T1000 (cell line): ENCODE data around the gene NDUFS6.

Experiments
- DNase-seq: peaks from one replicate; lab custom pipeline; 2025; ENCODE audit warnings: mixed read lengths; lab: John Stamatoyannopoulos, UW

NDUFS6 gene

DNA sequence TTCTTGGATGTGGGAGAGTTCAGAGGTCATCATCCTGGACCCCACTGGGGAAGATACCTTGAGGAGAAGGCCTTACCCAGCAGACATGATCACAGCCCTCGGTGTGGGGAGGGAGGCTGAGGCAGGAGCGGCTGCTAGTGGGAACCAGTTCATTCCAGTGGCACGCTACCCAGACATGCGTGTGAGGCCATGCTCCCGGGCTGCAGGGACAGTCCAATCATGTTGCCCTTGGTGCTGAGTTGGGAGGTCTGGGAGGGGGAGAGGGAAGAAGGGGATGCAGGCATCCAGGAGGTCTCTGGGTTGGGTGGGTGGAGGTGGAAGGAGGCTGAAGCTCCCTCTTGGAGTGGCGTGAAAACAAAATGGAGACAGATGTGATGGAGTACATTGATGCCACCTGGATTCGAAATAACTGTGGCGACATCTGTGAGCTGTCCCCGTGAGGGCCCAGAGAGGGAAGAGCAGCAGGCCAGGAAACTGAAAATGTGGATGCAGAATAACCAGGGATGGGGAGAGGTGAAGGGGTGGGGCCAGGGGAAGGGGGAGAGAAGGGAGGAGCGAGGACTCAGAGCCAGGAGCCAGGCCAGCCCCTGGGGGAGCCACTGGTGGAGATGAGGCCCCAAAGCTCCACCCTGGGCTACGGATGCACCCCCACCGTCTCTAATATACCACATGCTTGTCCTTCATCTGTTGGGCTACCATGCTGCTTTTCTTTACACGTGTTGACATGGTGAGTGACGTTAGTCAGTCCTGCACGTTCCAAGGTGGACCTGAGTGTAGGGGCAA is 16.2 kb downstream of the NDUFS6 start:
- no peak for DNase-seq

DNA sequence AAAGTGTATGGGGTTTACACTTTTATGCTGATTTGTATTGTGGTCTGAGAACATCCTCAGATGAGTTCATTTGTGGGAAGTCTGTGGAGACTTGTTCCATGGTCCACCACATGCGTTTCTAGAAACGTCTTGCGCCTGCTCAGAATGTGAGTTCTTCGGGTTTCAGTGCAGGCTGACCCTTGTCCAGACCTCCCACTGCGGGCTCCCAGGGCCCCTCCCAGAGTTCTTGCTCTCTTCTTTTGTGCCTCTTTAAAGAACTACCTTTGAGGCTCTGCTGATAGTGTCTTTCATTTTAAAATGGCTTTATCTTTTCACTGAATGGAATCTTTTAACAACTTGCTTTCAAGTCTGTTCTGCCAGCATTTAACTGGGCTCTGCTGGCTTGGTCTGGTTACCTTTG is 17.6 kb downstream of the NDUFS6 start:
- no peak for DNase-seq

DNA sequence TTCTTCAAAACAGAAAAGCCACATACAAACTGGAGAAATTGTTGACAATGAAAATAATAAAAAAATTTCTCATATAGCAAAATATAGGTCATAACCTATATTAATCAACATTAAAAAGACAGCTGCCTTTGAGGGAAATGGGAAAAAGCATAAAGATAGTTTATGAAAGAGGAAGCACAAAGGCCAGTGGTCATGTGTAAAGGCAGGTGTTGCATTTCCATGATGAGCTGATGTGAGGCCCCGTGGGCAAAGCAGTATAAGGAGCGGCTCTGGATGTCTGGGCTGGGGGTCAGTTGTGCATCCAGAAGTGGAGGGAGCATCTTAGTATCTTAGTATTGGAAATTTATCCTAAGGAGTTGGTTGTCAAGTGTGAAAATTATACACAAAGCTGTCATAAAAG is 18.3 kb downstream of the NDUFS6 start:
- no peak for DNase-seq

DNA sequence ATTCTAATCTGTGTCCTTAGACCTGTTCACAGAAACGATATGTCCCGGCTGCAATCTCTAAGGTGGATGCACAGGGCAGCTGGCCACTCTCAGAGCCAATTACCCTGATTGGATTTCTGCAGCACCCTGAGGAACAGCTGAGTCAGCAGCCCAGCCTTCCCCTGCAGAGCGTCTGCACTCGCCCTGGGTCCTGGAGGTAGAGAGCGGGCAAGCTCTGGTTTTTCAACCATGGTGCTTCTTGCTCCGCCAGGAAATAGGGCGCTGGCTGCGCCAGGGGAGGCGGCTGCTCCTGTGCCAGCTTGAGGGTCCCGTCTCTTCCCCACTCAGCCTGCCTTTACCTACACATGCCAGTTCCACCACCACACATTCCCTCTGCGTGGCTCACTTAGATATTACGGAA is 19.2 kb downstream of the NDUFS6 start:
- no peak for DNase-seq

DNA sequence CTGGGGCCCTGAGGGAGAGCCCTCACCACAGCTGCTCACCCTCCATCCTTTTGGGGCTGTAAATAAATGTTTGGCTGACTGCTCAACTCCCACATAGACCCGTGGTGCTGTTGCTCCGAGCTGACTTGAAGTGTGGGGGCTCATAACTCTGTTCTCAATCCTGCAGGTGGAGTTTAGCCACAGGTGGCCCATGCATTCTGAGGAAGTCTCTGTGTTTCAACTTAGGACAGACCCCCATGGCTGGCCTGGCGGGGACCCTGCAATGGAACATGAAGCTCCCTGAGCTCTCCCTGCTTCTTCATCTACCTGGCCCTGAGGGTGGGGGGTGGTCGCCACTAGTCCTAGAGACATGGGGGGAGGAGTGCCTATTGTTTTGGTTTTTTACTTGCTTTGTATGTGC is 19.7 kb downstream of the NDUFS6 start:
- DNase-seq, result no peak

DNA sequence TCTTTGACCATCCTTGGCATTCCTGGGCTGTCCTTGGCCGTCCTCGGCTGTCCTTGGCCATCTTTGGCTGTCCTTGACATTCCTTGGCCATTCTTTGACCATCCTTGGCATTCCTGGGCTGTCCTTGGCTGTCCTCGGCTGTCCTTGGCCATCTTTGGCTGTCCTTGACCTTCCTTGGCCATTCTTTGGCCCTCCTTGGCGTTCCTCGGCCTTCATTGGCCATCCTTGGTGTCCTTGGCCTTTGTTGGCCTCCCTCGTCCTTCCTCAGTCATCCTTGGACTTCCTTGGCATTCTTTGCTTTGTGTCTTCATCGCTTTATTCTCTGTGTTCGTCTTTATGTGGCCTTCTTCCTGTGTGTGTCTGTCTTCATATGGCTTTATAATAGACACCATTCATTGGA is 20.7 kb downstream of the NDUFS6 start:
- DNase-seq, result no peak

DNA sequence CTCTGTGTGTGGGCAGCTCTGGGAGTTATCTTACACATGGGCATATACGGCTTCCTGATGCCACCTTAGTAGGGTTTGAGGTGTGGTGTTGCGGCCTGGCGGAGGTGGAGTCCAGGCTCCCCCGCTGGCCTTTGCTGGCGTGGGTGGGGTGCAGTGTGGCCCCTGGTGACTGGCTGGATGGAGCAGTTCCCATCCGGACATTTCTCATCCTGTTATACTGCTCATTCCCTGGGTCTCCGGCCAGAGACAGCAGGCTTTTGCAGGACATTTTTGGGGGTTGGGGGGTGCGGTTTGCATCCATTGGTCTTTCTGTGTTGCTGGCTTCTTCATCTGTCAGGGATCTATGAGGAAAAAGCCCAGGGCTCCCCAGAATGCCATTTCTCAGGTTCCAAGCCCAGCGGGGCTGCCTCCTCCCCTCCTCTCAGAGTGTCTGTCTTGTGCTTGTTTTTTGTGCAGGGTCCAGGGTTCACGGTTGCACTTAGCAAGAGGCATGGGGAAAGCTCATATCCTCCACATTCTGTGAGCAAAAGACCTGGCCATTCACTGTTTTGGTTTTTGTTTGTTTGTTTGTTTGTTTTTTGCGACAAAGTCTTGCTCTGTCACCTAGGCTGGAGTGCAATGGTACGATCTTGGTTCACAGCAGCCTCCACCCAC is 22.3 kb downstream of the NDUFS6 start:
- no peak for DNase-seq

DNA sequence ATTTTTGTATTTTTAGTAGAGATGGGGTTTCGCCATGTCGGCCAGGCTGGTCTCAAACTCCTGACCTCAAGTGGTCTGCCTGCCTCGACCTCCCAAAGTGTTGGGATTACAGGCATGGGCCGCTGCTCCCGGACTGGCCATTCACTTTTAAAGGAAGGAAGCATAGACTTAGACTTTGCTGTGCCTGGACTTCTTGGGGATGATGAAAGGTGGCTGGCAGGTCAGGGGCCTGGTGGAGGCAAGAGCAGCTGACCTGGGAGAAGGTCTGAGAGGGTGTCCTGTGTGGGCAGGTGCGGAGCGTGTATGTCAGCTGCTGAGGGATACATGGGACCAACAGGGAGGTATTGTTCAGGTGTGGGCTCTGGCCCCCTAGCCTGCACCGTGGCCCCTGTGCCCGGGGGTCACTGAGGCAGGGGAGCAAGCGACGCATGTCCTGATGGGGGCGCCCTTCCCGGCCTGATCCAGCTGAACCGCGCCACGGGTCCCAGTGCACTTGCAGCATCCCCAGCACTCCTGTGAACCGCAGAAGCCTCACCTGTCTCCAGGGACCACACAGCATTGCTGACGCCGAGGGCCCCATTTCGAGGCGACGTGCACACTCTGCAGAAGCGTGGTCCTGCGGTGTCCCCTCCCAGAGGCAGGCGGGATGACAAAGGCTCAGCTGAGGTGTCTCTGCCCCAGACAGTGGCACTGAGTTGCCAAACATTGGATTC is 23.1 kb downstream of the NDUFS6 start:
- DNase-seq, result no peak

DNA sequence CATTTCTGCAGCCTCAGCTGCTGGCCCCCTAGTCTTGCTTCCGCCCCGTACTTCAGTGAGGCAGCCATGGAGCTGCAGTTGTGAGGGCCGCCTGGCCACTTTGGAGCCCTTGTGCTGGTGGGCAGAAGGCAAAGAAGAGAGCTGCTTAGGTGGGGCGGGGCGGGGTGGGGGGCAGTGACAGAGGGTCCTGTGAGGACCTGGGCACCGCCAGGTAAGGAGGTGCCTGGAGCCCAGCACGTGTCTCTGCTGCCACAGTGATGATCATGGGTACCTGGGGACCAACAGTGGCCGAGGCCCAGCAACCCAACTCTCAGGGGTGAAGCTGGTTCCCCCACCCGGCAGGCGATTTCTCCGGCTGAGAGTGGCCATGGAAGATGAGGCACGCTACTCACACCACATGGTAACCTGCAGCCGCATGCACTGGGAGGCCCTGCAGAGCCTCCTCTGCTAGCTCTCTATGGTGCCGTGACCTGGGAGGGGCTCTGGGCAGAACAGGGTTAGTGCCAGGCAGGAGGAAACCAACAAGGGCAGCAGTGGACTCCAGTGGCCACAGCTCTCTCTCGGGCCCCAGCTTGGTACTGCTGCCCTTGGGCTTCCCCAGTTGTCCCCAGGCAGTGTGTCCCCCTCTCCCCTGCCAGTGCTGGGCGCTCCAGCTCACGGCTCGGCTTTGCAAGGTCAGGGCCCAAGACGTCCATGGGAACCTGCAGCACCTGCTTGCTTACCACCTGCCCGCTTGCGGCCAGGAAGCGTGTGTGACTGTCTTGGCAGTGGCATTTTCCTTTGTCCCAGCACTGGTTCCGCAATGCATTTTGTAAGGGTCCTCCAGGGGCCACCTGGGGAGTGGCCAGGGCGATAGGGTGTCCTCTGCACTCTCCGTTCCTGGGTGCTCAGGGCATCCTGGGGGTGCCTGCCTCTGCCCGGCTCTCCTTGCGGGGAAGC is 24.0 kb downstream of the NDUFS6 start:
- DNase-seq, result no peak

DNA sequence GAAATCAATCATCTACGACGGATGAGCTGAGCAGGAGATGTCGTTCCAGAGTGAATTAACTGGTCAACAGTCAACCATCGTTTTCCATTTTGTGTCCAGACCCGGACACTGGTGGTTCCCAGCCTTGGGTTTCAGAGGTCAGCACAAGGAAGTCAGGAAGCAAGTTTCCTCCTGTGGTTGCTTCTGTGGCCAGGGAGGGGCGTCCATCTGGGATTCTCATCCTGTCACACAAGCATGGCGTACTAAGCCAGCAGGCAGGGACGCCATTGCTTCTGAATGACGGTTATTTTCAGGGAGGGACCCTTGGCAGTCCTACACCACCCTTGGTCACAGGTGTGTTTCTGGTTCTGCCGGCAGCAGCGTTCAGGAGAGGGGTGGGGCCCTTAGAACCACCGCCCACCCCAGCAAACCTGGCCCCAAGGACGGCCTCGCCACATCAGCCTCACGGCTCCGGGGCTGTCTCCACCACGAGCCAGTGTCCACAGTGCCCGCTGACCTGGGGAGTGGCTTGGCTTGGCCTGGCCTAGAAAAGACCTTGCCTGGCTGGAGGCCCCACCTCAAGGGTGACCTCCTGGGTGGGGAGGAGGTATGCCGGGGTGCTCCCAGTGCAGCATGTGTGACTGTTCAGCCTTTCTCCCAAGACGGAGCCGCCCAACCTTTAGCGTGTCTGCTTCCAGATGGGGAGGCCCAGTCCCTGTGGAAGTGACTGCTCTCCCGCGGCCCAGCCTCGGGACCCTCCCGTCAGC is 25.2 kb downstream of the NDUFS6 start:
- no peak for DNase-seq

DNA sequence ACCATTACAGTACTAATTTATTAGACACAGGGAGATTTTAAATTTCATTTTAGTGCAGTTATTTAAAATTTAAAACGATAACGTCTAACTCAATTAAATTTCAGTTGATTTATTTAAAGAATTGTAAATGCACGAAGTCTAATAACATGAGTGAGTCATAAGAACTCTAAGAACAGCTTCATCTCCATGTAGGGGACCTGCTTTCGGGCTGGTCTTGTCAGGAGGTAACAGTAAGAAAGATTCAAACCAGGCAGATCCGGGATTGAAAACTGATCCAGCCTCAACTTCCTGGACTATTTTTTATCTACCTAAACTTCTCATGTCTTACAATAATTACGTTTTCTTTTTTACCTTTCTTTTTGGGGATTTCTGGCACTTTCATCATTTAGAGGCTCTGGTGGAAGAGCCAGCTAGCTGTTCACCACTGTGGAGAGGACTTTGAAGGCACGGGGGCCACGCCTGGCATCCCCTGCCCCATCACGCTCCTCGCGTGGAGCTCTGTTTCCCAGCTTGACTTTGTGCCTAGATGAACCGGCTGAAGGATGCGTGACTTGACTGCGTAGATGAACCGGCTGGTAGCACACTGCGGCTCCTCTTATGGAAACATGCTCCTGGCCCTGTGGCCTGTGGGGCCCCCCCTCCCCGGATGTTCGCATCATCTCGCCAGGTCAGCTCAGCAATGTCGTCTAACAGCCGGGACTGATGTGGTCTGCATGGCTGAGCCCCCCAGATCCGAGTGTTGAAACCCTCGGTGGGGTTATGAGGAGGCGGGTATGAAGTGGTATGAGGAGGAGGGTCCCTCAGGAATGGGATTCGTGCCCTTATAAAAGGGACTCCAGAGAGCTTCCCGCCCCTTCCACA is 26.0 kb downstream of the NDUFS6 start:
- no peak for DNase-seq

DNA sequence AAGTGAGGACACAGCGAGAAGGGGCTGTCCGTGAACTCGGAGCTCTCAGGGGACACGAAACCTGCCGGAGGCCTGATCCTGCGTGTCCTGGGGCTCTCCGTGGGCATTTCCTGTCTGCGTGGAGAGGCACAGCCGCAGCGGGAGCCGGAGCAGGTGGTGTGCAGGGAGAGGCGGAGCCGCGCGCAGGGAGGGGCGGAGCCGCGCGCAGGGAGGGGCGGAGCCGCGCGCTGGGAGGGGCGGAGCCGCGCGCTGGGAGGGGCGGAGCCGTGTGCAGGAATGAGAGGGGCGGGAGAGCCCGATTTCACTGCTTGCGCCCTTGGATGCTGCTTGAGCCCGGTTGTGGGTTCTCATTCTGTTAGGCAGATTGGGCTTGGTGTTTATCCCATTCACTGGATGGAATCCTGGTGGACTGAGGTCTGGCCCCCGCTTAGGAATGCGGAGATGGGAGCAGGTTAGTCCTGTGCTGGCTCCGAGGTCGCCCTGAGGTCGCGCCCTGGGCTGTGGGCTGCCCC is 26.7 kb downstream of the NDUFS6 start:
- DNase-seq, result no peak

DNA sequence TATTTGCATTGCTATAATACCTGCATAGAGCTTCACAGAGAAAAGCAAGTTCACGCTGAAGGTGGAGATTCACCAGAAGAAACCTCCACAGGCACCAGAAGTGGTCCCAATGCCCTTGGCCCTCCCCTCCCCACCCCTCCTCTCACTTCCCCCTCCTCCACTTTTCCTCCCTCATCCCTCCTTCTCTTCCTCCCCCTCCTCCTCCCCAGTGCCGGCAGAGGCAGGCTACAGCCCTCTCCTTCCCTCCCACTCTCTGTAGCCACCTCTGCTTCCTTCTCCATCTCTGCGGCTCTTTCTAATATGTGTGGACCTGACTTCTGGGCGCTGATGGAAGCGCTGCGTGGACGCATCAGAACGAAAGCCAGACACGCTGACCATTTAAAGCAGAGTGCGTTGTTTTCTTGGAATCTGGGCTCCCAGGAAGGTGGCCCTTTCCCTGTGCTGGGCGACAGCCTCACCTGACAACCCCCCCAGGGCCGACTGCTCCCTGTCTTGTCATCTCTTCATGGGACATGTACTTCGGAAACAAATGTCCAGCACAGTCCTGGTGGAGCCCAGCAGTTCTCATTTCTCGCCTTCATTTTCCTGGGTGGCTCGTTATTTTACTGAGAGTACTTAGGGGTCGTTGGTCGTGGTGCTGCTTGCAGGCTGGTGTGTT is 29.5 kb downstream of the NDUFS6 start:
- DNase-seq, result no peak

DNA sequence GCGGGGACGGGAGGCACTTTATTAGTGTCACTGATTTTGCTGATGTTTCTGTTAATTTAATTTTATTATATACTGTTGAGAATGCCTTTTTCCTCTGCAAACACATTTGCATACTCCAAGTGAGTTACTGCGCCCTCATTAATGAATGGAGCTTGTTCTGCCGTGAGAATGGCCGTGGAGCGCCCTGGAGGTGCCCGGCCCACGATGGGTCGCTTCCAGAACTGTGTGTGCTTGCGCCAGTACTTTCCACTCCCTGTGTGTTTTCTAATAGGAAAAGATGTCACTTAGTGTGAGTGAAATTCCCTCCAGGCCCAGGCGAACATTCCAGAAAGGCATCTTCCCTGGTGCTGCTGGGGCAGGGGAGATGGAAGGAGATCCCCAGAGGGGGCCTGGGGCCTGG is 30.1 kb downstream of the NDUFS6 start:
- no peak for DNase-seq

DNA sequence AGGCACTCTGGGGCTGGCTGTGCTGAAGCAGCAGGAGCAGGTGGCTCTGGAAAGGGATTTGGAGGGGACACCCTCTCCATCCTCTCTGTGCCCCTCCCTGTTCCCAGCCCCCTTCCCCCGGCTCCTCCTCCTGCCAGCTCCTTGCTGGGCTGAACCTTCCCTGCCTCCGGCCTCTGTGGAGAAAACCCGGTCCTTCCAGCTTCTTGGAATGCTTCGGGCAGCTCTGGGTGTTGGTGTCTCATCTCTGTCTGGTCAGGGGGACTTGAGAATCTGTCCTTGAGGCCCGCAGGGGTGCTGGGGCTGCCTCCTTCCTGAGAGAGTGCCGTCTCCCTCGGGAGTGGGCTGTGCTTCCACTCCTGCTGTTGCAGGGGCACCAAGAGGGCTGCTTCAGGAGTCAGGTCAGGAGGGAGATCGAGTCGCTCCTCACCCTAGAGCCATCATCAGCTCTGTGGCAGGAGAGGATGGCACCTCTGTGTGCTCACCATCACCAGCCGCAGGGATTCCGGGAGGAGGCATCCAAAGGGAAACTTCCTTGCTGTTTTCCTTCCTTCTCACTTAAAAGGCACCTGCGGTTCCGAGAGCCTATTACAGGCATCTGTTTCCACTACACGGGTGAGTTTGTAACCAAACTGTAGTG is 30.6 kb downstream of the NDUFS6 start:
- DNase-seq, result no peak

DNA sequence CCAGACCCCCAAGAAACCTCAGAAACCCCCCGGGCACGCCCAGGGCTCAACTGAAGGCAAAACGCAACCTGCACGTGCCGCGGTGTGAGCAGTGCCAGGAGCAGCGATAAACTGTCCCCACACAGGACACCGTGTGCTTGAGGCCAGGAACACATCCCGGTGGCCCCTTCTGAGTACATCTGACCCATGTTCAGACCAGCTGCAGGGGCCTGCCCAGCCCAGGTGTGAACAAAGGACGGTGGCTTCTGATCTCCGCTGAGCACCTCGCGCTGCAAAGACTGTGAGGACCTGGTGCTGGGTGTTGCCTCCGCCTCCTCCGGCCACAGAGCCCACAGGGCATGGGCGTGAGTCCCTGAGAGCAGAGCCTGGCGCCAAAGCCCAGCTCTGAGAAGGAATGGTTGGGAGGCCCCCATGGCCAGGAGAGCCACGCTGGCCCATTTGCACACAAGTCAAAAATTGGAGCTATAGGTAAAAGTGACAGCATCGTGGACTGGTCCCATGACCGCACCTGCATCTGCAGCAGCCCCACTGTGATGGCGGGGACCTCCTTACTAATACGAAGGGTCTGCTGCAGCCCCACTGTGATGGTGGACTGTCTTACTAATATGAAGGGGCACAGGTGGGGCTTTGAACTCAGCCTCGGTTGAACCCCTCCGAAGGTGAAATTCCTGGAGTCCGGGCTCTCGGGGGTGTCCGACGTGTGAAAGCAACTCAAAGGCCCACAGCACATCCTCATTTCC is 31.5 kb downstream of the NDUFS6 start:
- DNase-seq, result no peak

DNA sequence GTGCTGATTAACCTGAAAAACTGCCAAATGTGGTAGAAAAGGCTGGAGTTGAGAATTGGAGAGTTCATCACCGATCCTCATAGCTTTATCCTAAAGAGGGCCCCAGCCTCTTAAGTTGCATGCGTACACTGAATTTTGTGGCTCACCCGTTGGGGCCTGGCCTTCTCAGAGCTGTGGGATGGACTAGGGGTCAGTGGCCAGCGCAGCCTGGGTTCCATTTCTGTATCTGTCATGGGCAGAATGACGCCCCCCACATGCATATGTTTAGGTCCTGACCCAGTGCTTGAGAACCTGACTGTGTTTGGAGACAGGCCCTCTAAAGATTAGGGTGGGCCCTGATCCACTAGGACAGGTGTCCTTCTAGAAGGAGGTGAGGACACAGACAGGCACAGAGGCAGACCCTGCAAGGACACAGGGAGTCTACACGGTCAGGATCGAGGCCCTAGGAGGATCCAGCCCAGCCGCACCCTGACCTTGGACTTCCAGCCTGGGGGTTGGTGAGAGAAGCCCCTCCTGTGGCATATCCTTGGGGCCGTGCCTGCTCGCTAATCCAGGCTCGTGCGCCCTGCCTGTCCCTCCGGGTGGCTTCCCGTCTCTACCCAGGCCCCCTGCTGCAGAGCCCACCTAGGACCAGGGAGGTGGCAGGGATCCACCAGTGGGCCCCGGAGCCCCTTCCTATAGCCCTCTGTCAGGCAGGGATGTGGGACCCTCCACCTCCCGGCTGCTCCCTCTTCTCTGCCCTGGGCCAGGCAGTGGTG is 32.2 kb downstream of the NDUFS6 start:
- no peak for DNase-seq
